PC-3 (cell line): ENCODE results near the gene GALNT4. TPM values are rescaled to one million over a fixed set of nuclear protein-coding genes. Genes with fewer than 3 reads are reported as not detected.

Source experiments
- ATAC-seq: fragments of 200-7000 bp; cut with Tn5 transposase; 2 replicates; pipeline ENCODE4 v1.9.1; 2020; ENCODE audit warnings: mild to moderate bottlenecking, moderate library complexity
- BruUV-seq: library from RNA; stranded (reverse); fragments of 400-500 nt; replicated peaks from 2 replicates; lab custom pipeline; 2021; lab: Mats Ljungman, UMichigan
- CTCF ChIA-PET: fragments of 300-600 bp; sonication (Branson Sonifier 250); formaldehyde crosslinking; loops from one replicate; lab custom pipeline; 2022; ENCODE audit warnings: antibody characterized with exemption; lab: Charles Lee
- POLR2A ChIA-PET: fragments of 300-600 bp; sonication (Branson Sonifier 250); formaldehyde crosslinking; loops from one replicate; lab custom pipeline; 2022; ENCODE audit warnings: antibody characterized with exemption; ENCODE audit not compliant: unreplicated experiment; lab: Charles Lee
- DNase-seq: peaks from one replicate; pipeline ENCODE4 v3.0.0-alpha.2; 2015
- H2AFZ ChIP-seq: fragments of 300-600 bp; sonication (generic); 2 replicates; pipeline ENCODE4 v1.6.0; 2016; ENCODE audit warnings: antibody characterized with exemption, low read length
- H3F3A ChIP-seq: fragments of 300-600 bp; sonication (generic); one replicate; pipeline ENCODE4 v1.6.0; 2017; ENCODE audit warnings: antibody characterized with exemption, low read length, control low read depth, mild to moderate bottlenecking; ENCODE audit not compliant: unreplicated experiment
- H3K27ac ChIP-seq: fragments of 300-600 bp; sonication (generic); 2 replicates; pipeline ENCODE4 v1.5.1; 2016; ENCODE audit warnings: mild to moderate bottlenecking, low read length
- H3K27me3 ChIP-seq: fragments of 300-600 bp; sonication (generic); 2 replicates; pipeline ENCODE4 v1.6.1; 2016; ENCODE audit warnings: low read length, mixed read lengths
- H3K36me3 ChIP-seq: fragments of 300-600 bp; sonication (generic); 2 replicates; pipeline ENCODE4 v1.6.1; 2016; ENCODE audit warnings: low read depth, mixed run types, low read length, mixed read lengths
- H3K4me1 ChIP-seq: fragments of 300-600 bp; sonication (generic); 2 replicates; pipeline ENCODE4 v1.5.1; 2016; ENCODE audit warnings: low read length; ENCODE audit not compliant: insufficient read depth
- H3K4me2 ChIP-seq: fragments of 300-600 bp; sonication (generic); 2 replicates; pipeline ENCODE4 v1.6.0; 2016; ENCODE audit warnings: low read length
- H3K4me3 ChIP-seq: fragments of 300-600 bp; sonication (generic); 2 replicates; pipeline ENCODE4 v1.5.1; 2016; ENCODE audit warnings: mild to moderate bottlenecking, low read length, mixed read lengths
- H3K79me2 ChIP-seq: fragments of 300-600 bp; sonication (generic); 2 replicates; pipeline ENCODE4 v1.6.1; 2017; ENCODE audit warnings: low read length, mixed read lengths
- H3K9ac ChIP-seq: fragments of 300-600 bp; sonication (generic); 2 replicates; pipeline ENCODE4 v1.6.0; 2016; ENCODE audit warnings: mild to moderate bottlenecking, low read length
- H3K9me2 ChIP-seq: fragments of 300-600 bp; sonication (generic); replicated peaks from 2 replicates; pipeline ENCODE4 v1.6.1; 2016; ENCODE audit warnings: mixed run types, low read length, mixed read lengths
- H3K9me3 ChIP-seq: fragments of 300-600 bp; sonication (generic); 2 replicates; pipeline ENCODE4 v1.6.1; 2016; ENCODE audit warnings: low read length, mixed read lengths
- H4K20me1 ChIP-seq: fragments of 300-600 bp; sonication (generic); 2 replicates; pipeline ENCODE4 v1.6.1; 2016; ENCODE audit warnings: low read length, mixed read lengths
- CTCF ChIP-seq: fragments of 300-600 bp; sonication (generic); conservative IDR thresholded peaks from 2 replicates; pipeline ENCODE4 v1.5.1; 2017; ENCODE audit warnings: antibody characterized with exemption, low read depth, mild to moderate bottlenecking, low read length
- EZH2 ChIP-seq: fragments of 300-600 bp; sonication (generic); IDR thresholded peaks from one replicate; pipeline ENCODE4 v1.6.1; 2017; ENCODE audit warnings: antibody characterized with exemption, mild to moderate bottlenecking, low read length; ENCODE audit not compliant: unreplicated experiment
- EZH2phosphoT487 ChIP-seq: fragments of 300-600 bp; sonication (generic); IDR thresholded peaks from 2 replicates; pipeline ENCODE4 v1.6.1; 2018; ENCODE audit warnings: mild to moderate bottlenecking, antibody characterized with exemption, low read length, borderline replicate concordance
- intact Hi-C: fragments of 100-400 bp; cut with micrococcal nuclease; formaldehyde crosslinking; loops from 2 replicates; pipeline ENCODE4 v1.9.0; 2023
- total RNA-seq: library from RNA; depleted of rRNA; stranded (reverse); fragments of >200 nt; gene quantifications from 2 replicates; pipeline ENCODE4 v1.2.3, GENCODE V29; 2014

The GALNT4 gene
- total RNA-seq, 1 experiment from 2014 or later: 8.1 TPM

- Histone ChIP-seq H3K9me3 (no peaks in the 10 kb centered on the region), H3K9me2 (no peaks in the 10 kb centered on the region), H3K27ac (no peak overlapping the region), H4K20me1 (no peaks in the 10 kb centered on the region), H3K4me1 (peaks cover 6% of the 10 kb centered on the region), H3K9ac (no peak overlapping the region), H3K4me3 (no peak overlapping the region), H3K36me3 (no peaks in the 10 kb centered on the region), H2AFZ (no peak overlapping the region), H3K79me2 (no peaks in the 10 kb centered on the region), H3K4me2 (no peak overlapping the region), H3F3A (no peaks in the 10 kb centered on the region), H3K27me3 (no peaks in the 10 kb centered on the region)
- no peak for DNase-seq
- intact Hi-C loops: loop anchor here (5.0 kb wide), 4 partner anchors 712 to 1402 kb away; no protein-coding TSS in a partner anchor
- POLR2A ChIA-PET: no interaction called here
- no TSS peak for BruUV-seq
- TF ChIP-seq CTCF: no peak
- TF ChIP-seq EZH2: no peak
- CTCF ChIA-PET: no interaction called here
- ATAC-seq: no peak
These were observed 16.0 kb upstream of the GALNT4 start for GRCh38 chr12:89540586-89540985.

GRCh38 chr12:89539426-89540223, 15.0 kb upstream of the GALNT4 start:
- ATAC-seq: no peak
- Histone ChIP-seq H4K20me1 (no peaks in the 10 kb centered on the region), H3F3A (no peaks in the 10 kb centered on the region), H3K4me1 (peaks cover 6% of the 10 kb centered on the region), H3K79me2 (no peaks in the 10 kb centered on the region), H3K27ac (no peak overlapping the region), H3K9me2 (no peaks in the 10 kb centered on the region), H3K36me3 (no peaks in the 10 kb centered on the region), H3K4me3 (no peak overlapping the region), H3K9ac (no peak overlapping the region), H3K9me3 (no peaks in the 10 kb centered on the region), H3K4me2 (no peak overlapping the region), H2AFZ (no peak overlapping the region), H3K27me3 (no peaks in the 10 kb centered on the region)
- BruUV-seq: no TSS peak
- CTCF ChIA-PET: no interaction called here
- intact Hi-C loops: loop anchor here (5.0 kb wide), 4 partner anchors 713 to 1403 kb away; no protein-coding TSS in a partner anchor
- no peak for TF ChIP-seq EZH2
- TF ChIP-seq CTCF: no peak
- TF ChIP-seq EZH2phosphoT487: no peak
- DNase-seq: no peak
- POLR2A ChIA-PET: no interaction called here

- no peaks in the 10 kb centered on the region for H3K27me3 ChIP-seq
- POLR2A ChIA-PET: no interaction called here
- CTCF ChIA-PET: no interaction called here
These were observed 14.3 kb upstream of the GALNT4 start for GRCh38 chr12:89538897-89539296.

More at GRCh38 chr12:89538897-89539296, 14.3 kb upstream of the GALNT4 start:
- Histone ChIP-seq H4K20me1 (no peaks in the 10 kb centered on the region), H3K4me1 (peaks cover 6% of the 10 kb centered on the region), H3K27ac (no peak overlapping the region), H3F3A (no peaks in the 10 kb centered on the region), H2AFZ (no peak overlapping the region), H3K9me2 (no peaks in the 10 kb centered on the region), H3K9me3 (no peaks in the 10 kb centered on the region), H3K36me3 (no peaks in the 10 kb centered on the region), H3K9ac (no peak overlapping the region), H3K4me3 (no peak overlapping the region), H3K4me2 (no peak overlapping the region), H3K79me2 (no peaks in the 10 kb centered on the region)
- intact Hi-C loops: no loop called here
- ATAC-seq (no peak), DNase-seq (no peak)
- no TSS peak for BruUV-seq
- no peak for TF ChIP-seq EZH2
- no peak for TF ChIP-seq CTCF
- TF ChIP-seq EZH2phosphoT487: no peak
